NCI-H2081 (cell line): ENCODE measurements around the gene ZDHHC20.
A peak's percentile ranks its signal among the peaks of the same experiment; 100 is the strongest.

ENCODE experiments used
- DNase-seq, 2 experiments: peaks; one replicate each; lab custom pipeline; 2025; lab: John Stamatoyannopoulos, UW

ZDHHC20 gene

GRCh38 chr13:21458813-21459701, at the start of gene ZDHHC20:
Gene ZDHHC20 (minus strand): TSS chr13:21459303. CDS start chr13:21459171, 132 bp downstream.
- peak; percentile 69 to 75 for DNase-seq

GRCh38 chr13:21504379-21504778, 45.3 kb upstream of the ZDHHC20 start:
- no peak for DNase-seq

- no peak for DNase-seq
Observed at GRCh38 chr13:21501686-21502085, 42.6 kb upstream of the ZDHHC20 start.

- DNase-seq, result no peak
Observed at GRCh38 chr13:21486322-21486721, 27.2 kb upstream of the ZDHHC20 start.

- DNase-seq, result no peak
Observed at GRCh38 chr13:21483748-21484147, 24.6 kb upstream of the ZDHHC20 start.

- no peak for DNase-seq
Observed at GRCh38 chr13:21481359-21481758, 22.3 kb upstream of the ZDHHC20 start.

- DNase-seq, result peak; percentile 63 to 65
Observed at GRCh38 chr13:21478881-21479808, 20.0 kb upstream of the ZDHHC20 start.

GRCh38 chr13:21476893-21477472, 17.9 kb upstream of the ZDHHC20 start:
- DNase-seq, result peak; percentile 56 to 66

GRCh38 chr13:21475115-21475514, 16.0 kb upstream of the ZDHHC20 start:
- no peak for DNase-seq

GRCh38 chr13:21470785-21471184, 11.7 kb upstream of the ZDHHC20 start:
- no peak for DNase-seq

- DNase-seq, result no peak
Observed at GRCh38 chr13:21466527-21466926, 7.4 kb upstream of the ZDHHC20 start.

- peak in 1 of 2 experiments; percentile 4 for DNase-seq
Observed at GRCh38 chr13:21465710-21466160, 6.6 kb upstream of the ZDHHC20 start.

GRCh38 chr13:21463424-21463823, 4.3 kb upstream of the ZDHHC20 start:
- DNase-seq, result no peak

- no peak for DNase-seq
Observed at GRCh38 chr13:21461131-21461530, 2.0 kb upstream of the ZDHHC20 start.

- peak in 1 of 2 experiments; percentile 40 for DNase-seq
Observed at GRCh38 chr13:21458451-21458812, 671 bp downstream of the ZDHHC20 start.

GRCh38 chr13:21453387-21454081, 5.6 kb downstream of the ZDHHC20 start:
- DNase-seq, result no peak

- DNase-seq, result no peak
Observed at GRCh38 chr13:21450936-21451335, 8.2 kb downstream of the ZDHHC20 start.

- no peak for DNase-seq
Observed at GRCh38 chr13:21446656-21447055, 12.4 kb downstream of the ZDHHC20 start.

GRCh38 chr13:21445759-21446158, 13.3 kb downstream of the ZDHHC20 start:
- DNase-seq, result no peak

- no peak for DNase-seq
Observed at GRCh38 chr13:21443171-21443570, 15.9 kb downstream of the ZDHHC20 start.

GRCh38 chr13:21436582-21436981, 22.5 kb downstream of the ZDHHC20 start:
- no peak for DNase-seq
